CD4-positive, alpha-beta T cell treated with Interleukin-10 for 1 hour (primary cell): Measurements from ENCODE around the gene HCRTR2.
"Not testable (repeated sequence)": the region's sequence is repeated elsewhere in the genome, so short reads cannot be mapped to it uniquely, and the experiment has no call there.

Source experiments
- DNase-seq: peaks from one replicate; pipeline ENCODE4 v3.0.0-alpha.2; 2020

The HCRTR2 gene

DNA sequence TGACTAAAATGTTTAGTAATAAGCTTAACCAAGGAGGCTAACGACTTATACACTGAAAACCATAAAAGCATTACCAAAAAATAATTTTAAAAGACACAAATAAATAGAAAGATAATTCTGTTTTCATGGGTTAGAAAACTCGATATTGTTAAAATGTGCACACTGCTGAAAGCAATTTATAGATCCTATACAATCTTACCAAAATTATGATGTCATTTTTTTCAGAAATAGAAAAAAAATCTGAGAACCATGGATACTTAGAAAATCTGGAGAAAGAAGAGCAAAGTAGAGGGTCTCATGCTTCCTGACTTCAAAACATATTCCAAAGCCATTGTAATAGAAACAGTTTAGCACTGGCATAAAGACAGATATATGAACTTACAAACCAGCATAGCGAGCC lies 46.6 kb downstream of the HCRTR2 start:
- no peak for DNase-seq

DNA sequence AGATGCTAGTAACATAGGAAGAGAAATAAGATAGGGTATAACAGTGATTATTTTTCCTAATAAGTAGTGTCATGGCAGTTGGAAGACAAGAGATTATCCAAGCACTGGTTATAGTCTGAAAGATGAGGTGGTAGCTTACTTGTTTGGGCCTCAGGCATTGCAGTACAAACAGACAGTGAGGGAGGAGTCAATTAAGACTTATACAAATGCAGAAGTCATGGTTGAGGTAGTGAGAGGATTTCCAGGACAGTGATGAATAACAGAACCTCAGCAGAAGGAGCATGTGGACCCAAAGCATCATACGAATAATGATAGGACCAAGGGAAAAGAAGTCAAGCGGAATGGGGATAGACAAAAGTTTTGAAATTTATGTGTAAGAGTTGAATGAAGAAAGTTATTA lies 53.5 kb downstream of the HCRTR2 start:
- DNase-seq, result no peak

DNA sequence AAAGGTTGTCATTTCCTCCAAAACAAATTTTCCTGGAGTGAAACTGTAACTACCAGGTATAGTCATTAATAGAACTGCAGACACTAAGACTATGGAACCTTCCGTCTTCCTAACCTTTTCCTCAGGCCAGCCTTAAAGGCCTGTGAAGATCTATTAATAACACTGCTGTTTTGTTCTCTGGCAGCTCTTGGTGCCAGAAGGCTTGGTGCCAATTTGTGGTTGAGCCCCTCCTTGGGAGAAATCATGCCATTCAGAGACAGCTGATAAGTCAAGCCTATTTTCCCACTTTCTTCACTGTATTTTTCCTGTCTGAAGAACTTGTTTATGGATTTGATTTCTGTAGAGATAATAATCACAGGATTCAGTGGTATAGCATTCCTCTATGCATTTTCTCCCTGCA lies 64.8 kb downstream of the HCRTR2 start:
- DNase-seq, result no peak

DNA sequence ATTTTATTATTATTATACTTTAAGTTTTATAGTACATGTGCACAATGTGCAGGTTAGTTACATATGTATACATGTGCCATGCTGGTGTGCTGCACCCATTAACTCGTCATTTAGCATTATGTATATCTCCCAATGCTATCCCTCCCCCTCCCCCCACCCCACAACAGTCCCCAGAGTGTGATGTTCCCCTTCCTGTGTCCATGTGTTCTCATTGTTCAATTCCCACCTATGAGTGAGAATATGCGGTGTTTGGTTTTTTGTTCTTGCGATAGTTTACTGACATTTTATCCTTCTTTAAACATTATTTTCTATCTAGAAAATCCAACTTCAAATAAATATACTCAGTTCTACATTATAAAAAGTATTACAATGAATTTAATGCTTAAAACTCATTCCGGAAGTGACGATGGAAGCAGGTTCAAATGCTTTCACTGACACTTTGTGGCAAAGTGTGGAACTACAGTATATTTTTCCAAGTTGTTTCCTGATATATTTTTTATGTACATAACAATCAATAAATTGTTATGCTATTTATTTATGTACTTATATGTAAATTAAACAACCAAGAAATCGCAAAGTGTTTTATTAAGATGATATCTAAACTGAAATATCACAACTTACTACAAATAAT lies 66.8 kb downstream of the HCRTR2 start:
- DNase-seq, result not testable (repeated sequence)

DNA sequence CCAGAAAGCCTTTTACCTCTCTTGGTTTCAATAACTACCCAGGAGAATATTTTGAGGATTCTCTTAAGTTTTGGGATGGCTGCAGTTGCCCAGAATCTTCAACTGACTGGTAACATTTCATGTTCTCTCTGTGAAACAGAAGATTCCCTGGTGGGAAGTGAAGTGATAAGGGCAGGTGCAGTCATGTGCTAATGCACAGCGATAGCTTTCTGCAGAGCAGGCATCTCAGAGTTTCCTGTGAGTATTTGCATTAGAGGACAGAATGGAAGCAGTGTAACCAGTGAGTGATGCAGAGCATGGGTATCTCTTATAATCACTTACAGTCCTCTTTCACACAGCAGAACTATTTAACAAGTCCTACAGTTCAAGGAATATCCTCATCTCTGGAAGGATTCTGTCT lies 76.1 kb downstream of the HCRTR2 start:
- no peak for DNase-seq

DNA sequence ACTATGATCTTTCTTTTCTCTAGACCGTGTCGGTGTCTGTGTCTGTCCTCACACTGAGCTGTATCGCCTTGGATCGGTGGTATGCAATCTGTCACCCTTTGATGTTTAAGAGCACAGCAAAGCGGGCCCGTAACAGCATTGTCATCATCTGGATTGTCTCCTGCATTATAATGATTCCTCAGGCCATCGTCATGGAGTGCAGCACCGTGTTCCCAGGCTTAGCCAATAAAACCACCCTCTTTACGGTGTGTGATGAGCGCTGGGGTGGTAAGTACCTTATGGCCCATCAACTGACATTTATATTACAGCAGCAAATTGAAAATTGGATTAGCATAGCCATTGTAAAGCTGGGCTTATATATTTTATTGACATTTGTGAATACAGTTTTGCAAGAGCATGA lies 80.8 kb downstream of the HCRTR2 start:
- DNase-seq, result no peak

DNA sequence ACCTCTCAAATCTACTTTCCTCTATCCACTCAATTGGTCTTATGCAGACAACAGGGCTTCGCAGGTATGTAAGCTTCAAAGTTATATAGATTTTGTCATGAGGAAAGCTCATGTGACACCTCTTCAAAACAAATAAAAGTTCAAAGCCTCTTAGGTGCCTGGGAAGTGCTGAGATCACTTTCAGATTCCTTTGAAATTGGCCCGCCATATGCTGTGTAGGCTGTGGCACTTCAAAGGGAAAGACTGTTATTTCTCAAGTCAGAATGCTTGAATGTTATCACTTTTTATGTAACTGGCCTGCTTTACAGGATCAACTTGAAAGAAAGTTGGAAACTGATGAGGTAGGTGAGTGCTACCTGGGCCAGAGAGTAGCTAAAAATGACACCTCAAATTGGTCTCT lies 85.9 kb downstream of the HCRTR2 start:
- DNase-seq, result no peak

DNA sequence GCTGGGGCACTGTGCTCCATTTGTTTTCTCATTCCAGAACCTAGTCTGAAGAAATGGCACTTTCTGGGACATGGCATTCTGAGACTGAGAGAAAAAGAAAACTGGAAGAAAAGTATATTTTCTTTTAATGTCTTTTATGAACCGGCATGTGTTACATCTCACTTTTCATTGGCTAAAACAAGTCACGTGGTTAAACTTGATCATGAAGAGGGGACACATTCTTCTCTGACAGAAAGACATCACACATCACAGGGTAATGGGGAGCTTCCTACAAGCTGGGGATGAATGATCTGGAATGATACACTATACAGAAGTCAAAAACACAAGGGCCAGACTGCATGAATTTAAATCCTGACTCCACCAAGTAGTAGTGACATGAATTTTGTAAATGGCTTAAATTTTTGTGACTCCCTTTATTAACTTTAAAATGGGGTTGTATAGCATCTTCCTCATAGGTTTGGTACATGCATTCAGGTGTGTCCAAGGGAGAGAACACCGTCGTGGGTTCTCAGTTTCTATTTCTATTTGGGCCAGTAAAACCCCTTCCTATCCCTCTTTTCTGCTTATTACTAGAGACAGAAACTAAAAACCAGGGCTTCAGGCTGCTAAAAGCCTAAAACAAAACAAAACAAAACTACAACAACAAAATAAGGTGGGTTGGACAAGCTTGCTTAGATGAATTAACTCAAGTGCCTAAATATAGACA lies 91.2 kb downstream of the HCRTR2 start:
- DNase-seq, result no peak

DNA sequence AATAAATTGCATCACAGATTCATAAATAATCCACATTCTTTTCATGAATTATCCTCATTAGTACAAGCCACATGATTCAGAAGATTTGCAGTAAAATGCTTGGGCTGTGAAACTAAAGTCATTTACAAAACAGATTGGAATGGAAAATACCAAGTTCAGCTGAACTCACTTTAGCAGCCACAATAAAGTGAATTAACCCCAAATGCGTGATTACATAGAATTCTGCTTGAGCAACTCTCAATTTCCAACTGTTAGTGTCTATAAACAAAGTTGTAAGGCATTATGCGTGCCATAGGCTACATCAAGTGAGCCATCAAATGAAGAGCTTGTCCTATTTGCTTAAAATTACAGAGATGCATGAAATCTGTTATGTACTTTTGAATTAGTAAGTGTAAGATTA lies 92.6 kb downstream of the HCRTR2 start:
- no peak for DNase-seq

DNA sequence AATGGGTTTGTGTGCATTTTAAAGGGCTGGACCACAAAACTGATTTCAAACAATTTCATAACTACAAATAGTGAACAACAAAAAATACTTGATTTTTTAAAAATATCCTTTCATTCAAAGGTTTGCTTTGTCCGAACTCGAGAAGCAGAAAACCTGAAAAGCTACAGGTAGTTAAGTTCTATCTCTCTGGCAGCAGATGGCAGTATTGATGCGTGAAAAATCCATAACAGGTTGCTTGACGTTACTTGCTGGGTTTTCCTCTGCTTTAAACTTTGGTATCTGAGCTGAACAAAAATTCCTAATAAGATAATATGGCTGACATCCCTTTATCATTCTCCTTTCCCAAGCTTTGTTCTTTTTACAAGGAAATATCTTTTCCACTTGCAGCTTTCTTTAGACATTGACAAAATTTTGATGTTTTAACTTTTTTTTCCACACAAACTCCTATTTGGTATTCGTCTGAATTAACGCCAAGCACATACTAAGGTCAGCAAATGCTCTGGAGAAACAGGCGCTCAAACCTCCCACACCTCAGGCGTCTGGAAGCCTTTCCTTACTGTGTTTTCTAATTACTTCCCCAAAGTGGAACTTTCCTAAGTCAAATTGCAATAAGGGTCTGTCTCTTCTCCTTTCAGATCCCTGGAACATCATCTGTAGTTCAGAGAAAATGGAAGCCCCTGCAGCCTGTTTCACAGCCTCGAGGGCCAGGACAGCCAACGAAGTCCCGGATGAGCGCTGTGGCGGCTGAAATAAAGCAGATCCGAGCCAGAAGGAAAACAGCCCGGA lies 102.6 kb downstream of the HCRTR2 start:
- DNase-seq, result no peak

DNA sequence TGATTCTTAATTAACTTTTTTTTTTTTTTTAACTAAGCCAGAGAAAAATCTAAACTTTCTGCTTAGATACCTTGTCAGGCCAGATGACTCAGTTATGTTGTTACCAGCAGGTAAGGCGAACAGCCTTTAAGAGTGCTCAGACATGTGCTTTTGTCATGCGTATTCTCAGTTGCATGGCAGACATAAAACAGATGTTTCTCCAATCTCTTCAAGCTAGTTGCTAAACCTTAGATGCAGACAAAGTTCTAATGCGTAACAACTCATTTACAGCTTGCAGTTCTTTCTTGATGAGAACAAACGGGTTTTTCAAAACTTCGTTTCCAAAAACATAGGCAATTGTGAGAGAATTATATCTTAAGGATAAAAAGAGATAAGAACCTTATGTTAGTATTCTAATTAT lies 103.3 kb downstream of the HCRTR2 start:
- DNase-seq, result no peak

DNA sequence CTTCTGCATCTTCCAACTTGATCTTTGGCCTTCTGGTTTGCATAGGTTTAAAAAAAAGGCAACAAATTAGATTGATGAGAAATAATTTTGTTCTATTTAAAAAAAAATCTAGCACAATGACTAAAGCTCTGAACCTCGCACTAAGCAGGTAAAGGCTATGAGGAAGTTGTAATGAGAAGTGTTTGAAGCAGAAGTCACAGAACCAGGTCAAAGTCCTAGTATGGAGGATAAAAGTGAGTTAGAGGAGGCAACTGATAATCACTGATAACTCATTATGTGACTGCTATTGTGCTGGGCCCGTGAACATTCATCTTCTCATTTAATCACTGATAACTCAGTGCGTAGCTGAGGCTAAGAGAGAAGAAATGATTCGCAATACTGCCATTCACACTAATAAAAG lies 106.9 kb downstream of the HCRTR2 start:
- no peak for DNase-seq

DNA sequence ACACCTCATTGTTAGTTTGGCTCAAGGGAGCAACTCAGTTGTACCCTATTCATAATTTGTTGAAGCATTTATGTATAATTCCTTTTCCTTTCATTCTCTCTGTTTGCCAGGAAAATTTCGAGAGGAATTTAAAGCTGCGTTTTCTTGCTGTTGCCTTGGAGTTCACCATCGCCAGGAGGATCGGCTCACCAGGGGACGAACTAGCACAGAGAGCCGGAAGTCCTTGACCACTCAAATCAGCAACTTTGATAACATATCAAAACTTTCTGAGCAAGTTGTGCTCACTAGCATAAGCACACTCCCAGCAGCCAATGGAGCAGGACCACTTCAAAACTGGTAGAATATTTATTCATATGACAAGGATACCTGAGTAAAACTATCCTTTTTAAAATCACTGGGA lies 107.8 kb downstream of the HCRTR2 start:
- DNase-seq, result no peak

DNA sequence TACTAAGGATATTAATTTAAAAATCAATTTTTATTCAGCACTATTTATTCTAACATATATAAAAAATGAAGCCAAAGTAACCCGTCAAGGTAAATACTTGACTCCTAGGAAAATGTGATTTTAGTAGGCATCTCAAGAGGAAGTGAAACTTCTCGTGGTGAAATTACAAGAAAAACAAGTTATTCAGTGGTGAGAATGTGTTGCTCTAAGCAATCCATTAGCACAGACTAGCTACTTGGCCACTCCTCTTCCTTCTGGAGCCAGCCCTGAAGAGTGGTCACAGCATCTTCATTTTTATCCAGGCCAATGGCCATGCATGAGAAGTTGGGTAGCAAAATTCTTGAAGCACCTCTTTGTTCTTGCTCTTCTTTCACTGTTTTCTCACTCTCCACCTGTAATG lies 112.5 kb downstream of the HCRTR2 start:
- DNase-seq, result no peak

DNA sequence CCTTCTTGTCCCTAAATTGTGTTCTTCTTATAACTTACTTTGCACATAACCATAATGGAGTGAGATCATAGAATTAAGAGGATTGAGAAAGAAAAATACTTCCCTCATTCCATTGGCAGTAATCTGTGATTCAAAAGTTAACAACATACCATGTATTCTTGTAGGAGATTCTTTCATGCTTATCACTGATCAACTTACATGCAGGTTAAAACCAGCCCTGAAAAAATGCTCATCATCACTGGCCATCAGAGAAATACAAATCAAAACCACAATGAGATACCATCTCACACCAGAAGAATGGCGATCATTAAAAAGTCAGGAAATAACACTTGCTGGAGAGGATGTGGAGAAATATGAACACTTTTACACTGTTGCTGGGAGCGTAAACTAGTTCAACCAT lies 116.4 kb downstream of the HCRTR2 start:
- DNase-seq, result no peak

DNA sequence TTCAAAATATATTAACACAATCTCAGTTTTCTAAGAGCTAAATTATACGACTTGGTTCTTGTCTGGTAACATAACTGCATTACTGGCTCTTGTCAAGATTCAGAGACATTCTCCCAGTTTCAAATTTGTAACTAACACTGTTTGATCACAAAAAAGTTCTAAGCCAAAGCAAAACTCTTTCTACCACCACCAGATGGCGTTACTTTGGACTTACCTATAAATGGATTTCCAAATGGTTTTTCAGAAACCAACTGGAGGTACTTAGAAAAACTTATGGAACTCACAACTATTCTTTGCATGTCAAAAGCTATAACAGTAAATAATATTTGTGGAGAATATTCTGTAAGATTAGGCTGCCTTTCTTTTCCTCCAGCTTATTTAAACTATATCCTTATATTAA lies 118.8 kb downstream of the HCRTR2 start:
- DNase-seq, result no peak

DNA sequence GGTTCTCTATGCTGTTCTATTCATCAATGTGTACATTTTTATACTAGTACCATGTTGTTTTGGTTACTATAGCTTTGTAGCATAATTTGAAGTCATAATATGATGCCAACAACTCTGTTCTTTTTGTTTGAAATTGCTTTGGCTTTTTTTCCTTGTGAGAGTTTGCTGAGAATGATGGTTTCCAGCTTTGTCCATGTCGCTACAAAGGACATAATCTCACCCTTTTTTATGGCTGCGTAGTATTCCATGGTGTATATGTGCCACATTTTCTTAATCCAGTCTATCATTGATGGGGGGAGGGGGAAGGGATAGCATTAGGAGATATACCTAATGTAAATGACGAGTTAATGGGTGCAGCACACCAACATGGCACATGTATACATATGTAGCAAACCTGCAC lies 122.9 kb downstream of the HCRTR2 start:
- DNase-seq, result not testable (repeated sequence)

DNA sequence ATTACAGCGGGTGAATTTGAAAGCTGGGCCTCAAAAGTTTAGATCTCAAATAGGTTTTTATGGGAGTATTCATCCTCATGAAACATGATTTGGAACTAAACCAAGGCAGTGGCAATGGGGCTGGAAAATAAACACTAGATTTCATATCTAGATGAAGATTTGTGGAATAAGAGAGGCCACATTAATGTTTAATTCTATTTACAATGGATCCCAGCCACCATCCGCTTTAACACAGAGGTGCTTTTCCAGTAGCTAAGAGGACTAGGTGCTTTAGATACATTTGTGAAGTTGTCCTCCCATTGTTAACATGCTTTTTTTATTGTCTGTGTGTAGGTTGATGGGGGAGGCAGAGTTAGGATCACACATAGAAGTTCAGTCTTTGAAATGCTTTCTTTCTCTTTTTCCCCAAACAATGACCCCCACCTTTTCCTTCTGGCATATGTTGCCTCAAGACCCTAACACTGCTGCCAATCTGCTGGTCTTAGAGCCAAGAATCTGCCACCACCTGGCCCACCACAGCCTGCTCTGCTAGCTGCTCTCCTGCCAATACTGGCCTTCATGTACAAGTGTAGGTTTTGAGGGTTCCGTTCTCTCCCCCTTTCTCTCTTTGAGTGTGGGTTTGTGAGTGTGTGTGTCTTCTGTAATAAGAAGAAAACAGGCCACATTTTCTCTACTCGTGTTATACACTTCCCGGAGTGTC lies 125.1 kb downstream of the HCRTR2 start:
- DNase-seq, result no peak

DNA sequence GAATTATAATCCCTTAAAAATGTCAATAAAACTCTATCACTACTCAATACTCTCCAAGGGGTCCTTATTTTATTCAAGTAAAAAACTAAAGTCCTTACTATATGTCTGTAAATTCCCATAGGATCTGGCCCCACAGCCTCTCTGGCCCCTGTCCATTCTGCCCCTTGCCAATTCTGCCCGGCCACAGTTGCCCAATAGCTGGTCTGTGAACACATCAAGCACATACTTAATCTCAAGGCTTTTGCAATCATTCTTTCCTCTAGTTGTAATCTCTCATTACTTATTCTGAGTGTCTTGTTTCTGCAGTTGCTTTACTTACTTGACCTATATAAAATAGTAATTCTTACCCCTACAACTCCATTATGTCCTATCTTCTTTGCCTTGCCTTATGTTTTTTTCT lies 130.4 kb downstream of the HCRTR2 start:
- DNase-seq, result no peak

DNA sequence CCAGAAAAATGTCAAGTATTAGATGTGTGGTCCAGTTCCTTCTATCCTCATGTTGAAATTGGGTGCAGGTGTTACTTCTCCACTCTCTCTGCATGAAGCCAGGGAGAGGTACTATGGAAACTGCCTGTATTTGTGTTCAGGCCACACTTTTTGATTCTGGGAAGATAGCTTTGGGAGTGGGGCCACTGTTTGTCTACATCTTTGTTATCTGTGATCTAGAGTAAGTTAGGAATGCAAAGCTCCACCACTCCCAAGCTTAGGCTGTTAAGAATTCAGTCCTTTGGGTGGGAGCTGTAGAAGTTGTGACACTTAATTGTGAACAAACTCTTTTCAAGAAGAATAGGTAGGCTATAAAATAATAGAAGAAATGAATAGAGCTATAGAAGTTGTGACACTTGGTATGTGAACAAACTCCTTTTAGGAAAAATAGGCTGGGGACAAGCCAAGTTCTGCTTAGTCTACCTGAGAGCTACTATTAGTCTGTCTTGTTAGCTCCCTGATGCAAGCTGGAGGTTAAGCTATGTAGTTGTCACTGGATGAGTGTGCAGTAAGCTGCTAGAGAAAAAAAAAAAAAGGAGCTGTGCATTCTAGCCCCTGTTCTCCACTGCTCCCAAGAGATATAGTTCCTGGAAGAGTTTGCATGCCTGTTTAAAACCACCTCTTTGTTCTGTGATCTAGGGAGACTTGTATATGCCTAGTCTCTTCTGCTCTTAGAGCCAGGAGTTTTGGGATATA lies 145.8 kb downstream of the HCRTR2 start:
- no peak for DNase-seq

DNA sequence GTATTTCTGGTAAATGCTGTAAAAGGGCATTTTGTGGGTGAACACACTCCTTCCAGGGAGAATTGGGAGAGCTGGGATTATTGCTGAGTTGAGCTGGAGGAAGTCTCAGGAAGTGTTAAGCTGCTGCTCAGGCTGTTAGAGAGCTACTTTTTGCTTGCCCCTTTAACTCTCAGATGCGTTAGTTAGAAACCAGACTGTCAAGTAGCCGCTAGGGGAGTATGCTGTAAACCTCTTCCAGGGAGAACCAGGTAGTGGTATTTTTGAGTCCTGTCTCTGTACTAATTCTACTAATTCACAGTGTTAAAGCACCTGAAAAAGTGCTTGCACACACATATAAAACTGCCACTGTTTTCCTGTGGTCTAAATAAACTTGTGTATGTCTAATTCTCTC lies 146.4 kb downstream of the HCRTR2 start:
- DNase-seq, result no peak

DNA sequence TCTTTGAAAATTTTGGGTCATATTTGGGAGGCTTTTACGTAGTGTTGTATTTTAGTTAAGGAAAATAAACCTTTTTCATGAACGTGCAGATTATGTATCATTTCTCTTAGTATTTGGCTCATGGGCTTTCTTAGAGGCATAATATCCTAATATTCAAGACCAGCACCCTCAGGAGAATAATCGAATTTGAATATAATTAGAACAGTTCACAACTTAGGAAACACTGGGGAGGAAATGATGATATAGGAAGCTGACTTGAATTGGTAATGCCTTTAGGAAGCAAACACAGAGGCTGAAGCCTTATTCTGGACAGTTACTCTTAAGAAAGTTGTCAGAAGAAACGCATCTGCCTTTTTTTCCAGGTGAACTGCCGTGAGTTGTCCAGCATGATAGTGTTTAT lies 152.9 kb downstream of the HCRTR2 start, which contains the start of gene GFRAL:
GFRAL (plus strand) TSS at position 301 of the 400 bp plus-strand sequence; CDS start at position 387, 86 bp downstream.
- no peak for DNase-seq
